Mesothelial cell of epicardium (in vitro differentiated cells): Measurements from ENCODE around the gene TCEAL9. TPM values are rescaled to one million over a fixed set of nuclear protein-coding genes. Genes with fewer than 3 reads are reported as not detected.

ENCODE experiments used
- DNase-seq, 2 experiments: peaks; one replicate each; pipeline ENCODE4 v3.0.0; 2021; ENCODE audit warnings: low spot score in 2 of 2; ENCODE audit not compliant: unreplicated experiment in 2 of 2
- H3K27ac Mint-ChIP-seq: 2 replicates; pipeline ENCODE4 v1.8.0; 2021; ENCODE audit warnings: mixed read lengths
- H3K27me3 Mint-ChIP-seq: 2 replicates; pipeline ENCODE4 v1.8.0; 2021; ENCODE audit warnings: low read depth, mixed read lengths
- H3K36me3 Mint-ChIP-seq: 2 replicates; pipeline ENCODE4 v1.8.0; 2021; ENCODE audit warnings: mixed read lengths
- H3K4me1 Mint-ChIP-seq: 2 replicates; pipeline ENCODE4 v1.8.0; 2021; ENCODE audit warnings: mixed read lengths
- H3K4me3 Mint-ChIP-seq: 2 replicates; pipeline ENCODE4 v1.8.0; 2021; ENCODE audit warnings: mild to moderate bottlenecking, moderate library complexity, mixed read lengths
- H3K9me3 Mint-ChIP-seq: 2 replicates; pipeline ENCODE4 v1.8.0; 2021; ENCODE audit warnings: mixed read lengths
- CTCF ChIP-seq: fragments of 200-600 bp; sonication (generic); IDR thresholded peaks from one replicate; pipeline ENCODE4 v1.5.0; 2021; ENCODE audit warnings: antibody characterized with exemption; ENCODE audit not compliant: unreplicated experiment
- total RNA-seq: library from RNA; stranded (reverse); gene quantifications from 3 replicates; pipeline ENCODE4 v1.2.1, GENCODE V29; 2021

TCEAL9 gene
- total RNA-seq, 1 donor from 2014 or later: 60.1 TPM

DNA sequence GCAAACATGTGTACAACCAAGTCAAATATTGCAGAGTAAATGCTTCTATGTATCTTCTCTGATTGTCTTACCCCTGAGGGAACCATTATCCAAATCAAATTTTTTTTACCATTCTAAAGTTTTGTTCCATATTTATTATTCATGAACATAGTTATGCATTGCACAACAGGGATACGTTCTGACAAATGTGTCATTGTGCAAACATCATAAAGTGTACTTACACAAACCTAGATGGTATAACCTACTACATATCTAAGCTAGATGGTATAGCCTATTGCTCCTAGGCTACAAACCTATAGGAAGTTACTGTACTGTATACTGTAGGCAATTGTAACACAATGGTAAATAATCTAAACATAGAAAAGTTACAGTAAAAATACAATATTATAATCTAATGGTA lies 43.4 kb downstream of the TCEAL9 start:
- peaks cover 4% of the 10 kb centered on the region for H3K9me3 Mint-ChIP-seq
- H3K27me3 Mint-ChIP-seq: no peaks in the 10 kb centered on the region
- H3K4me3 Mint-ChIP-seq: no peak overlapping the region
- no peaks in the 10 kb centered on the region for H3K36me3 Mint-ChIP-seq
- no peak overlapping the region for H3K27ac Mint-ChIP-seq
- TF ChIP-seq CTCF: no peak
- peaks cover 8% of the 10 kb centered on the region for H3K4me1 Mint-ChIP-seq
- no peak for DNase-seq

DNA sequence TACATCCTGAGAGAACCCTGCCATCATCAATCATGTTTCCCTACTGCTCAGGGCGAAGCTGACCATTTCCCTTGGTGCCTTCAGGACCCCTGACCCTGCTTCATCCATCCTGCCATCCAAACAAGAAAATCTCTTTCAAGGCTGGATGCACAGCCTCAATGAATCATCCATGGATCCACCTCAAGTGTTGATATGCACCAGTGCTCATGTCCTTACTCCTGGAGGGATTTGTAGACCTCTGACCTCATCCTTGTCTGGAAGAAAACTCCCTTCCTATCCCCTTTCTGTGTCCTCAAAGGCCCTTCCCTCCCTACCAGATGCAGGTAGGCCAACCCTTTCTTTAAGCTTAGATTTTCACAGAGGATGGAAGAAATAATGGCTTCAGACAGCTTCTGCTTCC lies 44.6 kb downstream of the TCEAL9 start:
- TF ChIP-seq CTCF: no peak
- Mint-ChIP-seq H3K4me3 (no peak overlapping the region), H3K27me3 (no peaks in the 10 kb centered on the region), H3K27ac (no peak overlapping the region), H3K4me1 (peaks cover 12% of the 10 kb centered on the region), H3K9me3 (peaks cover 11% of the 10 kb centered on the region), H3K36me3 (no peaks in the 10 kb centered on the region)
- DNase-seq: no peak

GRCh38 chrX:103404231-103405008 lies 48.1 kb downstream of the TCEAL9 start:
- Mint-ChIP-seq H3K27me3 (no peaks in the 10 kb centered on the region), H3K4me3 (peak overlapping the region; percentile 85), H3K9me3 (peaks cover 10% of the 10 kb centered on the region), H3K4me1 (peaks cover 12% of the 10 kb centered on the region), H3K27ac (peak overlapping the region; percentile 92), H3K36me3 (peaks cover under 1% of the 10 kb centered on the region)
- no peak for TF ChIP-seq CTCF
- peak in 1 of 2 experiments; percentile 52 for DNase-seq

- H3K27me3 Mint-ChIP-seq: no peaks in the 10 kb centered on the region
- H3K27ac Mint-ChIP-seq: peak overlapping the region; percentile 92
- H3K4me1 Mint-ChIP-seq: peaks cover 12% of the 10 kb centered on the region
- H3K9me3 Mint-ChIP-seq: peaks cover 14% of the 10 kb centered on the region
- peak overlapping the region; percentile 85 for H3K4me3 Mint-ChIP-seq
- TF ChIP-seq CTCF: no peak
- DNase-seq: no peak
- peaks cover 3% of the 10 kb centered on the region for H3K36me3 Mint-ChIP-seq
These were observed 48.7 kb downstream of the TCEAL9 start for GRCh38 chrX:103405009-103405333.

GRCh38 chrX:103406256-103406655 lies 50.0 kb downstream of the TCEAL9 start:
- no peak overlapping the region for H3K27ac Mint-ChIP-seq

More at GRCh38 chrX:103406256-103406655, 50.0 kb downstream of the TCEAL9 start:
- Mint-ChIP-seq H3K4me1 (peaks cover 12% of the 10 kb centered on the region), H3K9me3 (peaks cover 19% of the 10 kb centered on the region), H3K36me3 (peaks cover 3% of the 10 kb centered on the region), H3K27me3 (no peaks in the 10 kb centered on the region), H3K4me3 (no peak overlapping the region)
- DNase-seq: no peak
- no peak for TF ChIP-seq CTCF
